OCI-LY1 (cell line): ENCODE measurements around the gene BABAM2.

Experiments used
- EZH2 ChIP-seq: fragments of 200-600 bp; sonication (generic), shearing (Covaris generic); IDR thresholded peaks from 2 replicates; pipeline ENCODE4 v1.8.0; 2017; ENCODE audit warnings: borderline replicate concordance, mixed run types, mild to moderate bottlenecking, antibody characterized with exemption, low read length, moderate library complexity, mixed read lengths
- TF ChIP-seq, protein P1 (sequence below): fragments of 200-600 bp; sonication (generic), shearing (Covaris generic); IDR thresholded peaks from 2 replicates; pipeline ENCODE4 v1.5.1; 2017; ENCODE audit warnings: mild to moderate bottlenecking, antibody characterized with exemption, low read length, moderate library complexity, mixed read lengths

- TF ChIP-seq, protein P1, sequence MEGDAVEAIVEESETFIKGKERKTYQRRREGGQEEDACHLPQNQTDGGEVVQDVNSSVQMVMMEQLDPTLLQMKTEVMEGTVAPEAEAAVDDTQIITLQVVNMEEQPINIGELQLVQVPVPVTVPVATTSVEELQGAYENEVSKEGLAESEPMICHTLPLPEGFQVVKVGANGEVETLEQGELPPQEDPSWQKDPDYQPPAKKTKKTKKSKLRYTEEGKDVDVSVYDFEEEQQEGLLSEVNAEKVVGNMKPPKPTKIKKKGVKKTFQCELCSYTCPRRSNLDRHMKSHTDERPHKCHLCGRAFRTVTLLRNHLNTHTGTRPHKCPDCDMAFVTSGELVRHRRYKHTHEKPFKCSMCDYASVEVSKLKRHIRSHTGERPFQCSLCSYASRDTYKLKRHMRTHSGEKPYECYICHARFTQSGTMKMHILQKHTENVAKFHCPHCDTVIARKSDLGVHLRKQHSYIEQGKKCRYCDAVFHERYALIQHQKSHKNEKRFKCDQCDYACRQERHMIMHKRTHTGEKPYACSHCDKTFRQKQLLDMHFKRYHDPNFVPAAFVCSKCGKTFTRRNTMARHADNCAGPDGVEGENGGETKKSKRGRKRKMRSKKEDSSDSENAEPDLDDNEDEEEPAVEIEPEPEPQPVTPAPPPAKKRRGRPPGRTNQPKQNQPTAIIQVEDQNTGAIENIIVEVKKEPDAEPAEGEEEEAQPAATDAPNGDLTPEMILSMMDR = no peak
- no peak for TF ChIP-seq EZH2
These were observed 435.9 kb downstream of the BABAM2 start for GRCh38 chr2:28326469-28326805.
